ENCODE results near the gene TBC1D24. TPM values are rescaled to one million over a fixed set of nuclear protein-coding genes. Genes with fewer than 3 reads are reported as not detected.

TBC1D24 gene
- polyA plus RNA-seq, 1 of the 3 experiments (the other 2 are of a cell fraction): 6.7 TPM

DNA sequence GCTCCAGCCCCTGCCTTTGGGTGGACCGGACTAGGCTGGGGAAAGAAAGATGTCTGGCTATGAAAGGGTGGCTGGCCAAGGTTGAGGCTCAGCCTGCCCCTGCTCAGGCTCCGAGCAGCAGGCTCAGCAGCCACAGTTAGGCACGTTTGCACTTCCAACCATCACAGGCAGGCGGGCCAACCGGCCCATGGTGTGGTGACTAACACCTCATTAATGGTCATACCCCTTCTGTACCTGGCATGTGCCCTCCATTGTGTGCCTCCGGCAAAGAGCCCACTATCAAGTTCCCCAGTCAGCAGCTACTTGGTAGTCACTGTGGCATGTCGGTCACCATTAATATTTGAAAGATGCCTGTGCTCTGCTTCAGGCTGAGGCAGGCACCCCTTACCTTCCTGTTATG lies 6.7 kb downstream of the TBC1D24 start:
- H3K79me2 ChIP-seq (ENCODE audit: insufficient read depth): peaks cover 7% of the 10 kb centered on the region
- WGBS (ENCODE audit: low lambda C conversion rate): 77% methylated on average over 4 of the region's 7 CpGs
- CTCF ChIA-PET: interaction anchor here (1.1 to 12.7 kb wide), 6 partner anchors 9 to 51 kb away, joined by 3 to 95 read pairs (median 4); no protein-coding TSS in a partner anchor

More for the DNA sequence above, 6.7 kb downstream of the TBC1D24 start:
- Histone ChIP-seq H3K9ac (no peak overlapping the region), H3K4me3 (ENCODE audit: low read depth in 2 of 2, low read length in 1 of 2) (no peak overlapping the region), H3F3A (replicated peaks; ENCODE audit: insufficient read depth) (peaks cover 5% of the 10 kb centered on the region), H3K9me3 (no peaks in the 10 kb centered on the region), H3K4me1 (ENCODE audit: control insufficient read depth in 1 of 2, insufficient read depth in 2 of 2, low read depth in 1 of 2, low read length in 1 of 2) (peaks cover 3 to 52% of the 10 kb centered on the region in 2 experiments; a peak in 3 of 4 replicates), H3K9me2 (no peaks in the 10 kb centered on the region), H3K27ac (ENCODE audit: low read depth in 2 of 2, low read length in 1 of 2) (peak overlapping the region in 1 of 2 experiments; percentile 86; a peak in 2 of 4 replicates), H3K4me2 (no peak overlapping the region), H3K27me3 (ENCODE audit: insufficient read depth) (no peaks in the 10 kb centered on the region), H4K20me1 (ENCODE audit: insufficient read depth) (no peaks in the 10 kb centered on the region), H2AFZ (ENCODE audit: low read depth) (no peak overlapping the region), H3K36me3 (replicated peaks in 1 of 2; ENCODE audit: control insufficient read depth in 1 of 2, insufficient read depth in 2 of 2, low read length in 1 of 2) (no peaks in the 10 kb centered on the region)
- DNase-seq: no peak
- POLR2A ChIA-PET: interaction anchor here (1.7 to 3.5 kb wide), 3 partner anchors 9 to 20 kb away, joined by 3 to 44 read pairs (median 4); partner anchors contain the start of gene NTN3
- TF ChIP-seq MEF2A (IDR thresholded peaks at IDR 0.05; ENCODE audit: borderline replicate concordance, low read depth) (no peak), FOXM1 (IDR thresholded peaks at IDR 0.05; ENCODE audit: low read depth) (no peak), MXI1 (IDR thresholded peaks at IDR 0.05; ENCODE audit: low read depth, low read length) (no peak), EP300 (IDR thresholded peaks at IDR 0.05; ENCODE audit: borderline replicate concordance in 1 of 2, low read depth in 1 of 2, low read length in 1 of 2) (no peak), RXRA (IDR thresholded peaks at IDR 0.05; ENCODE audit: borderline replicate concordance, low read depth) (no peak), GATA2 (CRISPR knock-in tag; IDR thresholded peaks at IDR 0.05) (no peak), TEAD4 (IDR thresholded peaks at IDR 0.05; ENCODE audit: borderline replicate concordance, insufficient read depth) (no peak)
- TF ChIP-seq, protein P1, sequence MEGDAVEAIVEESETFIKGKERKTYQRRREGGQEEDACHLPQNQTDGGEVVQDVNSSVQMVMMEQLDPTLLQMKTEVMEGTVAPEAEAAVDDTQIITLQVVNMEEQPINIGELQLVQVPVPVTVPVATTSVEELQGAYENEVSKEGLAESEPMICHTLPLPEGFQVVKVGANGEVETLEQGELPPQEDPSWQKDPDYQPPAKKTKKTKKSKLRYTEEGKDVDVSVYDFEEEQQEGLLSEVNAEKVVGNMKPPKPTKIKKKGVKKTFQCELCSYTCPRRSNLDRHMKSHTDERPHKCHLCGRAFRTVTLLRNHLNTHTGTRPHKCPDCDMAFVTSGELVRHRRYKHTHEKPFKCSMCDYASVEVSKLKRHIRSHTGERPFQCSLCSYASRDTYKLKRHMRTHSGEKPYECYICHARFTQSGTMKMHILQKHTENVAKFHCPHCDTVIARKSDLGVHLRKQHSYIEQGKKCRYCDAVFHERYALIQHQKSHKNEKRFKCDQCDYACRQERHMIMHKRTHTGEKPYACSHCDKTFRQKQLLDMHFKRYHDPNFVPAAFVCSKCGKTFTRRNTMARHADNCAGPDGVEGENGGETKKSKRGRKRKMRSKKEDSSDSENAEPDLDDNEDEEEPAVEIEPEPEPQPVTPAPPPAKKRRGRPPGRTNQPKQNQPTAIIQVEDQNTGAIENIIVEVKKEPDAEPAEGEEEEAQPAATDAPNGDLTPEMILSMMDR (IDR thresholded peaks at IDR 0.05): no peak
- TF ChIP-seq, protein P2, sequence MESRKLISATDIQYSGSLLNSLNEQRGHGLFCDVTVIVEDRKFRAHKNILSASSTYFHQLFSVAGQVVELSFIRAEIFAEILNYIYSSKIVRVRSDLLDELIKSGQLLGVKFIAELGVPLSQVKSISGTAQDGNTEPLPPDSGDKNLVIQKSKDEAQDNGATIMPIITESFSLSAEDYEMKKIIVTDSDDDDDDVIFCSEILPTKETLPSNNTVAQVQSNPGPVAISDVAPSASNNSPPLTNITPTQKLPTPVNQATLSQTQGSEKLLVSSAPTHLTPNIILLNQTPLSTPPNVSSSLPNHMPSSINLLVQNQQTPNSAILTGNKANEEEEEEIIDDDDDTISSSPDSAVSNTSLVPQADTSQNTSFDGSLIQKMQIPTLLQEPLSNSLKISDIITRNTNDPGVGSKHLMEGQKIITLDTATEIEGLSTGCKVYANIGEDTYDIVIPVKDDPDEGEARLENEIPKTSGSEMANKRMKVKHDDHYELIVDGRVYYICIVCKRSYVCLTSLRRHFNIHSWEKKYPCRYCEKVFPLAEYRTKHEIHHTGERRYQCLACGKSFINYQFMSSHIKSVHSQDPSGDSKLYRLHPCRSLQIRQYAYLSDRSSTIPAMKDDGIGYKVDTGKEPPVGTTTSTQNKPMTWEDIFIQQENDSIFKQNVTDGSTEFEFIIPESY (IDR thresholded peaks at IDR 0.05; ENCODE audit: borderline replicate concordance, low read depth): no peak
- TF ChIP-seq, protein P3, sequence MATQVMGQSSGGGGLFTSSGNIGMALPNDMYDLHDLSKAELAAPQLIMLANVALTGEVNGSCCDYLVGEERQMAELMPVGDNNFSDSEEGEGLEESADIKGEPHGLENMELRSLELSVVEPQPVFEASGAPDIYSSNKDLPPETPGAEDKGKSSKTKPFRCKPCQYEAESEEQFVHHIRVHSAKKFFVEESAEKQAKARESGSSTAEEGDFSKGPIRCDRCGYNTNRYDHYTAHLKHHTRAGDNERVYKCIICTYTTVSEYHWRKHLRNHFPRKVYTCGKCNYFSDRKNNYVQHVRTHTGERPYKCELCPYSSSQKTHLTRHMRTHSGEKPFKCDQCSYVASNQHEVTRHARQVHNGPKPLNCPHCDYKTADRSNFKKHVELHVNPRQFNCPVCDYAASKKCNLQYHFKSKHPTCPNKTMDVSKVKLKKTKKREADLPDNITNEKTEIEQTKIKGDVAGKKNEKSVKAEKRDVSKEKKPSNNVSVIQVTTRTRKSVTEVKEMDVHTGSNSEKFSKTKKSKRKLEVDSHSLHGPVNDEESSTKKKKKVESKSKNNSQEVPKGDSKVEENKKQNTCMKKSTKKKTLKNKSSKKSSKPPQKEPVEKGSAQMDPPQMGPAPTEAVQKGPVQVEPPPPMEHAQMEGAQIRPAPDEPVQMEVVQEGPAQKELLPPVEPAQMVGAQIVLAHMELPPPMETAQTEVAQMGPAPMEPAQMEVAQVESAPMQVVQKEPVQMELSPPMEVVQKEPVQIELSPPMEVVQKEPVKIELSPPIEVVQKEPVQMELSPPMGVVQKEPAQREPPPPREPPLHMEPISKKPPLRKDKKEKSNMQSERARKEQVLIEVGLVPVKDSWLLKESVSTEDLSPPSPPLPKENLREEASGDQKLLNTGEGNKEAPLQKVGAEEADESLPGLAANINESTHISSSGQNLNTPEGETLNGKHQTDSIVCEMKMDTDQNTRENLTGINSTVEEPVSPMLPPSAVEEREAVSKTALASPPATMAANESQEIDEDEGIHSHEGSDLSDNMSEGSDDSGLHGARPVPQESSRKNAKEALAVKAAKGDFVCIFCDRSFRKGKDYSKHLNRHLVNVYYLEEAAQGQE (IDR thresholded peaks at IDR 0.05; ENCODE audit: low read depth, low read length): no peak
